Nephron (organoid): ENCODE results near the gene ANKRD33B.

ENCODE experiments used
- H3K27ac Mint-ChIP-seq, 3 experiments: 2 replicates each; pipeline ENCODE4 v1.8.0; 2020; ENCODE audit warnings: mixed read lengths in 3 of 3, mild to moderate bottlenecking in 2 of 3, moderate library complexity in 1 of 3
- H3K27me3 Mint-ChIP-seq: 2 replicates; pipeline ENCODE4 v1.8.0; 2021; ENCODE audit warnings: low read depth, mild to moderate bottlenecking, moderate library complexity, mixed read lengths
- H3K36me3 Mint-ChIP-seq: 2 replicates; pipeline ENCODE4 v1.8.0; 2020; ENCODE audit warnings: low read depth, mixed read lengths
- H3K4me1 Mint-ChIP-seq: 2 replicates; pipeline ENCODE4 v1.8.0; 2020; ENCODE audit warnings: mixed read lengths
- H3K4me3 Mint-ChIP-seq, 3 experiments: 2 replicates each; pipeline ENCODE4 v1.8.0; 2020; ENCODE audit warnings: mild to moderate bottlenecking in 3 of 3, mixed read lengths in 3 of 3, moderate library complexity in 2 of 3
- H3K9me3 Mint-ChIP-seq: 2 replicates; pipeline ENCODE4 v1.8.0; 2020; ENCODE audit warnings: mixed read lengths
- TF ChIP-seq, protein P1 (sequence below), 3 experiments: fragments of 200-600 bp; sonication (generic); IDR thresholded peaks; one replicate each; pipeline ENCODE4 v1.5.0; 2021; ENCODE audit warnings: antibody characterized with exemption in 3 of 3; ENCODE audit not compliant: unreplicated experiment in 3 of 3

Gene ANKRD33B

DNA sequence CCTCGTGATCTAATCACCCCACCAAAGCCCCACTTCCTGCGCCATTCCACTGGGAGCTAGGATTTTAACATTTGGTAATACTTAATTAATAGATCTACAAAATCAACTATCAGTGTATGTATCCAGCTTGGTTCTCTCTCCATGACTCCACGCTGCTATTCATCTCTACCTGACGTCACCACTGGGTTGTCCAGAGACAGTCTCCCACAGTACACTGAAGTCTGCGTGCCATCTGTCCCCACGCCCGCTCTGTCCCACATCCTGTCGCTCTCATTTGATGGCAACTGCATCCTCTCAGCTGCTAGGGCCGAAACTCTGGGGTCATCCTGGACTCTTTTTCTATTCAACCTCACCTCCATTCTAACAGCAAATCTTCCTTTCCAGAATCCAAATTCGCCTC lies 53.2 kb downstream of the ANKRD33B start:
- TF ChIP-seq, protein P1, sequence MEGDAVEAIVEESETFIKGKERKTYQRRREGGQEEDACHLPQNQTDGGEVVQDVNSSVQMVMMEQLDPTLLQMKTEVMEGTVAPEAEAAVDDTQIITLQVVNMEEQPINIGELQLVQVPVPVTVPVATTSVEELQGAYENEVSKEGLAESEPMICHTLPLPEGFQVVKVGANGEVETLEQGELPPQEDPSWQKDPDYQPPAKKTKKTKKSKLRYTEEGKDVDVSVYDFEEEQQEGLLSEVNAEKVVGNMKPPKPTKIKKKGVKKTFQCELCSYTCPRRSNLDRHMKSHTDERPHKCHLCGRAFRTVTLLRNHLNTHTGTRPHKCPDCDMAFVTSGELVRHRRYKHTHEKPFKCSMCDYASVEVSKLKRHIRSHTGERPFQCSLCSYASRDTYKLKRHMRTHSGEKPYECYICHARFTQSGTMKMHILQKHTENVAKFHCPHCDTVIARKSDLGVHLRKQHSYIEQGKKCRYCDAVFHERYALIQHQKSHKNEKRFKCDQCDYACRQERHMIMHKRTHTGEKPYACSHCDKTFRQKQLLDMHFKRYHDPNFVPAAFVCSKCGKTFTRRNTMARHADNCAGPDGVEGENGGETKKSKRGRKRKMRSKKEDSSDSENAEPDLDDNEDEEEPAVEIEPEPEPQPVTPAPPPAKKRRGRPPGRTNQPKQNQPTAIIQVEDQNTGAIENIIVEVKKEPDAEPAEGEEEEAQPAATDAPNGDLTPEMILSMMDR (IDR thresholded peaks at IDR 0.05; ENCODE audit: unreplicated experiment in 3 of 3), result no peak
- H3K27ac Mint-ChIP-seq, result no peak overlapping the region
- no peaks in the 10 kb centered on the region for H3K36me3 Mint-ChIP-seq
- H3K27me3 Mint-ChIP-seq, result peaks cover 11% of the 10 kb centered on the region
- peaks cover 15% of the 10 kb centered on the region for H3K9me3 Mint-ChIP-seq
- no peak overlapping the region for H3K4me3 Mint-ChIP-seq
- peaks cover under 1% of the 10 kb centered on the region for H3K4me1 Mint-ChIP-seq

DNA sequence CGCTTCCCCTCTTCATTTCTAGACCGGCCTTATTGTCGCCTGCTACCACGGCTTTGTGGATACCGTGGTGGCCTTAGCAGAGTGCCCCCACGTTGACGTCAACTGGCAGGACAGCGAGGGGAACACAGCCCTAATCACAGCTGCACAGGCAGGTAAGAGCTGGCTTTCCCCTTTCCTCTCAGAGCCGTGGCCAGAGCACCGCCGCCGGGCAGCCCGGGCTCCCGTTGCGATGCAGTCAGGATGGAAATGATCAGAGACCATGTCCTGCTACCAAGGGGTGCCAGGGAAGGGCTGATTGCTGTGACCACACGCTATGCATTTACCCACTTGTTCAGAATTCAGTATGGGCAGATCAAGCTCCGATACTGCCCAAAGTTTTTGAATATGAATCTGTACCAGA lies 54.4 kb downstream of the ANKRD33B start:
- Mint-ChIP-seq H3K4me1 (no peaks in the 10 kb centered on the region), H3K9me3 (peaks cover 15% of the 10 kb centered on the region)
- TF ChIP-seq, protein P1 (IDR thresholded peaks at IDR 0.05; ENCODE audit: unreplicated experiment in 3 of 3), result no peak

DNA sequence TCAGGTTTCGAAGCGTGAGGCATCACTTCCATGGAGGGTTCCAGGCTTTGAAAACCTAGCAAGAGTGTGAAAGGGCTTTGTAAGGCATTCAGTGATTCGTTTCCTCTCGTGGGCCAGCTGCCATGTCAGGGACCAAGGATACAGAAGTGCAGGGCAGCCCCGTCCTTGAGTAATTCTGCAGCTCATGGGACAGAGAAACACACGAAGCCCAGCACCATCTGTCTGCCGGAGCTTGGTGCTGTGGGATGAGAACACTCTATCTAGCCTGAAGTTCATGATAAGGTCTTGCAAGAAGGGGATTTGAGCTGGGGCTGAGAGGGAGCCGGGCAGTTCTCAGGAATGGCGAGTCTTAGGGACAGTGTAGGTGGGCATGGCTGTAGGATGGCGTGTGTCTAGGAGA lies 55.8 kb downstream of the ANKRD33B start:
- Mint-ChIP-seq H3K27me3 (peaks cover 12% of the 10 kb centered on the region), H3K4me3 (no peak overlapping the region), H3K36me3 (no peaks in the 10 kb centered on the region), H3K27ac (no peak overlapping the region), H3K9me3 (peaks cover 15% of the 10 kb centered on the region), H3K4me1 (no peaks in the 10 kb centered on the region)
- TF ChIP-seq, protein P1 (IDR thresholded peaks at IDR 0.05; ENCODE audit: unreplicated experiment in 3 of 3), result no peak

More for the DNA sequence above, 54.4 kb downstream of the ANKRD33B start:
- no peak overlapping the region for H3K4me3 Mint-ChIP-seq
- no peak overlapping the region for H3K27ac Mint-ChIP-seq
- no peaks in the 10 kb centered on the region for H3K36me3 Mint-ChIP-seq
- H3K27me3 Mint-ChIP-seq, result peaks cover 11% of the 10 kb centered on the region

DNA sequence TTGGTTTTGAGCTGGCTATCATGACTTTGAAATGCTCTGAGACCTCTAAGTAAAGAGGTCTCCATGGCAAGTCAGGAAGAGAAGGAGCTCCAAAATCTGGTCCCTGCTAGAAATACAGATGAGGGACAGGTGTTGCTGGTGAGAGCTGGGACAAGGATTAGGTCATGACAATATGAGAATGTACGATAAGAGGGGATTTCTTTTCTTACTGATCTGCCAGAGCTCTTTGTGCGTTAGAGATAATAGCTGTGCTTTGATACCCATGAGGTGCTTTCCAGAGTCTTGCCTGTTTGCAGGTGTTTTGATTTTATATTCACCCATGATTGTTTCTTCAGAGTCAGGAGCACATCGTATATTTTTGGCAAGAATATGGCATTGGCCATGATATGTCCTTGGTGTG lies 56.5 kb downstream of the ANKRD33B start:
- no peak overlapping the region for H3K27ac Mint-ChIP-seq
- peaks cover 15% of the 10 kb centered on the region for H3K9me3 Mint-ChIP-seq
- no peak overlapping the region for H3K4me3 Mint-ChIP-seq
- no peaks in the 10 kb centered on the region for H3K36me3 Mint-ChIP-seq
- TF ChIP-seq, protein P1 (IDR thresholded peaks at IDR 0.05; ENCODE audit: unreplicated experiment in 3 of 3), result no peak
- no peaks in the 10 kb centered on the region for H3K4me1 Mint-ChIP-seq
- peaks cover 15% of the 10 kb centered on the region for H3K27me3 Mint-ChIP-seq

DNA sequence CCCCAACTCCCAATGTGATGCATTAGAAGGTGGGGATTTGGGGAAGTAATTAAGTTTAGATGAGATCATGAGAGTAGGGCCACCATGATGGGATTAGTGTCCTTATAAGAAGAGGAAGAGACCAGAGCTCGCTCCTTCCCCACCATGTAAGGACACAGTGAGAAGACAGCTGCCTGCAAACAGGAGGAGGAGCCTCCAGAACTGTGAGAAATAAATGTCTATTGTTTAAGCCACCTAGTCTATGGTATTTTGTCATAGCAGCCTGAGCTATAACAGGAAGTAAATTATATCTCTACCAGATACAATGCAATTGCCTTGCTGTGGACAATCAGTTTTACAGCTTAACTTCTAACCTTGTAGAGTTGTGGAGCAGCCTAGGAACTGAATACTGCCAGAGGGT lies 58.0 kb downstream of the ANKRD33B start:
- Mint-ChIP-seq H3K4me1 (peaks cover under 1% of the 10 kb centered on the region), H3K9me3 (peaks cover 15% of the 10 kb centered on the region), H3K27me3 (peaks cover 15% of the 10 kb centered on the region), H3K4me3 (no peak overlapping the region), H3K36me3 (no peaks in the 10 kb centered on the region), H3K27ac (no peak overlapping the region)
- TF ChIP-seq, protein P1 (IDR thresholded peaks at IDR 0.05; ENCODE audit: unreplicated experiment in 3 of 3), result no peak

DNA sequence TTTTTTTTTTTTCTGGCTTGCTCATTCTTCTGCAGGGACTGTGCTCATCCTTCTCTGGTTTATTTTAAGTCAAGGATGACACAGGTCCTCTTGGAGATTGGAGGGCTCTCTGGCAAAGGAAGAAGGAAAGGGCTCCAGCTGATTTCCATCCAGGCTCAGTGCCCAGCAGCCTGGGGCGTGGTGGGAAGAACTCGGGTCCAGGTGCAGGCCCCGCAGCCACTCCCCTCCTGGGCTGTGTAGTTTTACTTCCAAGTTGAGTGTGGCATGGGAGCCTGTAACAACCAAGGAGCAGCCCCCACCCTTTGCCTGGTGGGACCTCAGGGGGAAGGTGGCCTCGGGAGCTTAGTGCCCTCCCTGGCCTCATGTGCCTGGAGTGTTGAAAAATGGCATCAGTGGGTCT lies 58.9 kb downstream of the ANKRD33B start:
- no peak overlapping the region for H3K27ac Mint-ChIP-seq
- peaks cover 15% of the 10 kb centered on the region for H3K9me3 Mint-ChIP-seq
- H3K4me1 Mint-ChIP-seq, result peaks cover 11% of the 10 kb centered on the region
- peaks cover 9% of the 10 kb centered on the region for H3K27me3 Mint-ChIP-seq
- TF ChIP-seq, protein P1 (IDR thresholded peaks at IDR 0.05; ENCODE audit: unreplicated experiment in 3 of 3), result no peak
- no peak overlapping the region for H3K4me3 Mint-ChIP-seq
- H3K36me3 Mint-ChIP-seq, result no peaks in the 10 kb centered on the region
